H1 (cell line): ENCODE results near the gene ARFGAP3. TPM values are rescaled to one million over a fixed set of nuclear protein-coding genes. Genes with fewer than 3 reads are reported as not detected.

Experiments used
- BCL11A ChIP-seq, 2 experiments: IDR thresholded peaks; one replicate each; pipeline ENCODE4 v1.6.1; 2011; ENCODE audit warnings: low read depth in 2 of 2, low read length in 2 of 2, mild to moderate bottlenecking in 2 of 2
- BRCA1 ChIP-seq: IDR thresholded peaks from 2 replicates; pipeline ENCODE4 v1.6.1; 2012; ENCODE audit warnings: low read depth, low read length, improper control_type of control experiment
- CBX5 ChIP-seq: fragments of 300-800, 300-1000 bp; sonication (generic); IDR thresholded peaks from 2 replicates; pipeline ENCODE4 v1.7.1; 2016; ENCODE audit warnings: antibody characterized with exemption, low read length, low read depth
- CBX8 ChIP-seq: fragments of 300-800, 300-1000 bp; sonication (generic); IDR thresholded peaks from 2 replicates; pipeline ENCODE4 v1.7.1; 2016; ENCODE audit warnings: low read depth, low read length, borderline replicate concordance
- CEBPB ChIP-seq: IDR thresholded peaks from 2 replicates; pipeline ENCODE4 v1.6.1; 2012; ENCODE audit warnings: low read depth, low read length
- CHD1 ChIP-seq: IDR thresholded peaks from 2 replicates; pipeline ENCODE4 v1.6.1; 2012; ENCODE audit warnings: low read depth, low read length, improper control_type of control experiment
- CTBP2 ChIP-seq: IDR thresholded peaks from 2 replicates; pipeline ENCODE4 v1.7.0; 2011; ENCODE audit warnings: borderline replicate concordance, mild to moderate bottlenecking, moderate library complexity, mixed read lengths, low read length; ENCODE audit not compliant: insufficient read depth, insufficient read length
- EP300 ChIP-seq, 2 experiments: IDR thresholded peaks; 1 replicate in 1 of 2; 2 replicates in 1 of 2; pipeline ENCODE4 v1.6.1; 2011 to 2012; ENCODE audit warnings: low read depth in 2 of 2, low read length in 2 of 2, mild to moderate bottlenecking in 2 of 2, borderline replicate concordance in 1 of 2, inconsistent platforms in 1 of 2, moderate library complexity in 1 of 2
- HDAC2 ChIP-seq, 2 experiments: fragments of 300-600 bp in 1 of 2; sonication (generic) in 1 of 2; IDR thresholded peaks; 2 replicates each; pipeline ENCODE4 v1.6.1; 2011 to 2012; ENCODE audit warnings: low read depth in 2 of 2, low read length in 2 of 2, mild to moderate bottlenecking in 2 of 2, moderate library complexity in 2 of 2, borderline replicate concordance in 1 of 2, inconsistent platforms in 1 of 2
- JUND ChIP-seq: IDR thresholded peaks from 2 replicates; pipeline ENCODE4 v1.6.1; 2011; ENCODE audit warnings: mild to moderate bottlenecking, improper control_type of control experiment, low read length
- RFX5 ChIP-seq: IDR thresholded peaks from 2 replicates; pipeline ENCODE4 v1.6.1; 2011; ENCODE audit warnings: low read depth, low read length, improper control_type of control experiment, borderline replicate concordance
- RNF2 ChIP-seq: fragments of 200-900, 300-1000 bp; sonication (generic); IDR thresholded peaks from 2 replicates; pipeline ENCODE4 v1.7.1; 2016; ENCODE audit warnings: borderline replicate concordance, low read depth, mild to moderate bottlenecking, antibody characterized with exemption, low read length; ENCODE audit not compliant: poor library complexity, severe bottlenecking; ENCODE audit errors: missing control alignments
- SP2 ChIP-seq: IDR thresholded peaks from 2 replicates; pipeline ENCODE4 v1.6.1; 2012; ENCODE audit warnings: mild to moderate bottlenecking, low read length, inconsistent platforms
- SP4 ChIP-seq: IDR thresholded peaks from 2 replicates; pipeline ENCODE4 v1.6.1; 2012; ENCODE audit warnings: low read length, inconsistent platforms
- TAF1 ChIP-seq: IDR thresholded peaks from 2 replicates; pipeline ENCODE4 v1.6.1; 2011; ENCODE audit warnings: mild to moderate bottlenecking, low read depth, low read length
- TBP ChIP-seq: IDR thresholded peaks from 2 replicates; pipeline ENCODE4 v1.6.1; 2011; ENCODE audit warnings: low read depth, low read length, improper control_type of control experiment
- ZNF274 ChIP-seq: IDR thresholded peaks from 2 replicates; pipeline ENCODE4 v1.7.0; 2012; ENCODE audit warnings: low read length, borderline replicate concordance; ENCODE audit errors: extremely low read depth
- polyA plus RNA-seq, 7 experiments: library from polyadenylated mRNA; depleted of rRNA in 3 of 7; stranded (reverse) in 5 of 7; unstranded in 2 of 7; fragments of >200 nt in 5 of 7; fragments of 200-250 nt in 2 of 7; gene quantifications; 1 replicate in 5 of 7; 2 replicates in 1 of 7; 4 replicates in 1 of 7; pipeline versions ENCODE4 v1.2.1 to v1.2.3, GENCODE V29; 2011 to 2013; ENCODE audit warnings: missing spikeins in 2 of 7, mixed read lengths in 2 of 7
- total RNA-seq: library from RNA; stranded (reverse); fragmentation: NEBNext Ultra II Directional; extraction: Animal tissue kit (Norgen Biotek cat#: 25700); gene quantifications from 2 replicates; pipeline ENCODE4 v1.2.1, GENCODE V29; 2021
- TF ChIP-seq, protein P1 (sequence below): IDR thresholded peaks from 2 replicates; pipeline ENCODE4 v1.6.1; 2011; ENCODE audit warnings: low read length, improper control_type of control experiment
- TF ChIP-seq, protein P2 (sequence below): IDR thresholded peaks from 2 replicates; pipeline ENCODE4 v1.6.1; 2012; ENCODE audit warnings: inconsistent platforms

Gene ARFGAP3
- total and polyA plus RNA-seq, 2 of the 8 experiments (the other 6 are each of a cell fraction or from before 2014, with no cell fraction given), result 9.7 to 16.0 TPM

DNA sequence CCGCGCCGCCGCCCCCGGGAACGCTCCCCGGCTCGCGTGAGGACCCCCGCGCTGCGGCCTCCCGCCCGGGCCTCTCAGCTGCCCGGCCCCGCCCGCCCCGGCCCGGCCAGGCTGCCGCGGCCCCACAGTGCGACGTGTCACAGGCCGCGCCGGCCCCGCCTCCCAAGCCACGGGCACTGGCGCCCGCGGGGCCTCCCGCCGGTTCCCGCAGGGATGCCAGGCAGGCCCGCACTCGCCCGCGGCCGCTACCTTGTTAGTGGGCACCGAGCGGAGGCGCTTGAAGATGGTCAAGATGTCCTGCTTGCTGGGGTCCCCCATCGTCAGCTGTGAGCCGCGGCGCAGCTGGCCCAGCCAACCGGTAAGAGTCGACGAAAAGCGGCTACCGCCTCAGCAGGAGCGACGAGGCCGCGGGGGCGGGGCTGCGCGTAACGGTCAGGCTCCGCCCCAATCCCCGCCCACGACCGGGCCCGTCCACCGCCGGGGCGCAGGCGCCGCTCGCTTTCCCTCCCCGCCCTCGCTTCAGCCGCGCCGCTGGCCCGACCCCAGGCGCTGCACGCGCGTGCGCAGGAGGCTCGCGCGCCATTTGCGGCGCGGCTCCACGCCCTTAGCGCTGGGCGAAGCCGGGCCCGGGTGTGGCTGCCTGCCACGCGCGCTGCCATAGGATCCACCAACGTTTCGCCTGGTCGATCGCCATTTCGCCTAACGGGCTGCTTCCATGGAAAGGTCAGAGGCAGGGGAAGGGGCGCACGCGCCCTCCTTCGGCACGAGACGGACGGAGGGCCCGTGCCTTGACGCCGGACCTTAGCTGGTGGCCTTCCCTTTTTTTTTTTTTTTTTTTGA lies at the start of gene ARFGAP3 (continued):
- TF ChIP-seq, protein P1, sequence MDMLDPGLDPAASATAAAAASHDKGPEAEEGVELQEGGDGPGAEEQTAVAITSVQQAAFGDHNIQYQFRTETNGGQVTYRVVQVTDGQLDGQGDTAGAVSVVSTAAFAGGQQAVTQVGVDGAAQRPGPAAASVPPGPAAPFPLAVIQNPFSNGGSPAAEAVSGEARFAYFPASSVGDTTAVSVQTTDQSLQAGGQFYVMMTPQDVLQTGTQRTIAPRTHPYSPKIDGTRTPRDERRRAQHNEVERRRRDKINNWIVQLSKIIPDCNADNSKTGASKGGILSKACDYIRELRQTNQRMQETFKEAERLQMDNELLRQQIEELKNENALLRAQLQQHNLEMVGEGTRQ, result 0 out of 2 replicates have a peak, but pooled peaks have one; percentile 19
- TF ChIP-seq CBX5 (no peak), CEBPB (no peak), CTBP2 (no peak), RNF2 (peak; percentile 59), RFX5 (no peak), CBX8 (no peak), BCL11A (IDR thresholded peaks at IDR 0.05; ENCODE audit: low read depth in 2 of 2, low read length in 2 of 2) (no peak), SP2 (no peak), CHD1 (no peak), BRCA1 (no peak; the same call in 1 of the 2 replicates), ZNF274 (no peak), SP4 (no peak), HDAC2 (IDR thresholded peaks at IDR 0.05; ENCODE audit: borderline replicate concordance in 1 of 2, low read depth in 2 of 2, low read length in 2 of 2) (peak; percentile 27 to 55; a peak in 1 of 4 replicates), EP300 (IDR thresholded peaks at IDR 0.05; ENCODE audit: borderline replicate concordance in 1 of 2, low read depth in 2 of 2, low read length in 2 of 2) (no peak), TBP (0 out of 2 replicates have a peak, but pooled peaks have one; percentile 13), TAF1 (no peak), JUND (no peak)
- TF ChIP-seq, protein P2, sequence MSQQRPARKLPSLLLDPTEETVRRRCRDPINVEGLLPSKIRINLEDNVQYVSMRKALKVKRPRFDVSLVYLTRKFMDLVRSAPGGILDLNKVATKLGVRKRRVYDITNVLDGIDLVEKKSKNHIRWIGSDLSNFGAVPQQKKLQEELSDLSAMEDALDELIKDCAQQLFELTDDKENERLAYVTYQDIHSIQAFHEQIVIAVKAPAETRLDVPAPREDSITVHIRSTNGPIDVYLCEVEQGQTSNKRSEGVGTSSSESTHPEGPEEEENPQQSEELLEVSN, result peak; percentile 99
